GM21786 (cell line): ENCODE data around the gene ABR.

Source experiments
- ATAC-seq: cut with Tn5 transposase; IDR thresholded peaks from one replicate; pipeline ENCODE4 v1.9.1; 2021; ENCODE audit not compliant: unreplicated experiment

ABR gene

DNA sequence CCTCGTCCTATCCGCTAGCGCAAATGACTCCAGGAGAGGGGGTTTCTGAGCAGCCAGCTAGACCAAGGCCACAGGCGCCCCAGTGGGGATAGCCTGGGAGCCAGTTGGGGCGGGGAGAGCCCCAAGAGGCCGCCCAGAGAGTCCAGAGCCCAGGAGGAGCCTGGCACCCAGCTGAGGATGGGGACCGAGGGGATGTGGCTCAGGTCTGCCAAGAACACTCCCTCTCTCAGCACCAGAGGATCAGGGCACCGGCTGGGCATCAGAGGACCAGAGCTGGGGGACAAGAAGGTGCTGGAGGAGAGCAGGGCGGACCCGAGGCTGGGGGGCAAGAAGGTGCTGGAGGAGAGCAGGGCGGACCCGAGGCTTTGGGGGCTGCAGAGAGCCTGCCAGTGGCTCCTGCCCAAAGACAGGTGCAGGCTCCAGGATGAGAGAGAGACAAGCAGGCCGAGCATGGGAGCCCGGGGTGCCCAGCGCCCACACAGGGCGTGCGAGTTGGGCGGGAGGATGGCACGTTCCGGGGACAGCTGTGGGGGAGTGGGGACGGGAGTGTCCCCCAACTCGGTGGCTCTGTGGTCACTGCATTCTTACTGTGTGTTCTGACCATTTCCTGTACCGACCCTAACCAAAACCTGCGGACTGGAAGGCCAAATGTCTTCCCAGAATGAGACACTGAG lies 143.5 kb downstream of the ABR start:
- ATAC-seq: no peak

DNA sequence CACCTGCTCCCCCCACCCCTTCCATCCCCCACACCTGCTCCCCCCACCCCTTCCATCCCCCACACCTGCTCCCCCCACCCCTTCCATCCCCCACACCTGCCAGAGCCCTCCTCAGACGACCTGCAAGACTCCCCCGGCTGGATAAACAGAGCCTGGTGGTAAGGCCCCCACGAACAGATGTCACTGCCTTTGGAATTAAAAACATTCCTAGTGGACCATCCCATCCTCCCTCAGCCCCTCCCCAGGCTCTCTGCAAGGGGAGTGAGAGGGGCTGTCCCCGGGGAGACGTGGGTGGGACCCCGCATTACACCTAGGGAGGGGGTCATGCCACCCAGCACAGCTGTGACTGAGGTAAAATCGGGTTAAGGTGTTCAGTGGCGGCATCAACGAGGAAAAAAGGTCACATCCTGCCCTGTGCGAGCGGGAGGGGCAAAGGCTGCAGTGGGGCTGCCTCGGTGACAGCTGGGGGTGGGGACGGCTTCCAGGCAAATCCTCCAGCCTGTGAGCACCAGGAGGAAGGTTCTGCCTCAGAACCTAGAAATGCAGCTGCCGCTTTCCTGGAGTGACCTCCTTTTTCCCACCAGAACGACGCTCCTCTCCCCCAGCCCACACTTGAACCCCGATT lies 144.1 kb downstream of the ABR start:
- no peak for ATAC-seq

DNA sequence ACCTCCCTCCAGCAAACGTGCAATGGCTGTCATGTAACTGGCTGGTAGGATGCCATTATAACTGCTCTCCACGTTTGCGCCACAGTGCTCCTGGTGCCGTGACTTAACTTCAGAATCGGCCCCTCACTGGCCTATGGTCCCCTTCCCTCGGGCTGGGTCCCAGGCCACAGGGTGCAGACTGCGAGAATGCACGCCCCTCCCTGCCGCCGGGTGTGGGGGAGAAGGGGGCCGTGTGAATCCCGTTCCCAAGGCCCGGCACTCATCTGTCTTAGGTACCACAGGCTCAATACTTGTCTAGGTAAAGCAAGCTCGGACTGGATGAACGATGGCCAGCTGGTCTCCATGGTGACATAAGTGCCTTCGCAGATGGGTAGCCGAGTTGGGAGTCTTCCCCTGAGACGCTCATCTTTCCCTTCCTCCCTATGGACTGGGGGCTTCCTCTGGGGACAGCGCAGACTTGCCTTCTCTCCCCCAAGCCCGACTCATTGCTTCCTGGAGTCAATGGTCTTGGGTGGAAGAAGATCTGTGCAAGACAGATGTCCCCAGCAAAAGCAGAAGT lies 145.1 kb downstream of the ABR start:
- ATAC-seq: no peak

DNA sequence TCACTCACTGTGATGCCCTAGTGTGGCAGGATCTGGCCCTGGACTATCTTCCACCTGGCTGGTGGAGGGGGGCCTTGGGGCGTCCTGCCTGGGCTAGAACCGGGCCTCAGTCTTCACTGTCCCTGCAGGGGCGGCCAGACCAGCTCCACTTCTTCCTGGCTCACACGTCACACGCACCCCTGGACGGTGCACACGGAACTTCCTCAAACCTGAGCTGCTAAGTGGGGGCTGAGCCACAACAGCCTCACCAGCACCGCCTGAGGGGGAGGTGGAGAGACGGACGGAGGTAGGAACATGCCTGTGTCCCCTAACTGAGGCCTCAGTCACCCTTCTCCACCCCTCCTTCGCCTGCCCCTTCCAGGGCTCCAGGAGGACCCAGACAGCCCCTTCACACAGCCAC lies 146.3 kb downstream of the ABR start:
- ATAC-seq: no peak

DNA sequence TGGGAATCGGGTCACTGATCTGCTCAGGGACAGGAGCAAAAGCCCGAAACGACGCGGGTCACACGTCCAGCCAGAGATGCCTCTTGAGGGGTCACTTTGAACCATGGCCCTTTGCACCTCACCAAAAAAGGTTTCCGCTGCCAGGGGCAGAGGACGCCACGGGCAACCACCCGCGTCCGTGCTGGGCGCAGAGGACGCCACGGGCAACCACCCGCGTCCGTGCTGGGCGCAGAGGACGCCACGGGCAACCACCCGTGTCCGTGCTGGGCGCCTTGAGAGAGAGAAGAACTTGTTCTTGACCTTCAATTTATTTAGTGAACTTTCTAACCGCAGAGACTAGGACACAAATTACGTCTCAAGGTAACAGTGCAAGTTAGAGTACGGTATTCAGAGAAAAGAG lies 147.4 kb downstream of the ABR start:
- no peak for ATAC-seq

GRCh38 chr17:1031711-1032110 lies 148.1 kb downstream of the ABR start:
- no peak for ATAC-seq

GRCh38 chr17:1030684-1031532 lies 148.9 kb downstream of the ABR start:
- ATAC-seq: no peak

GRCh38 chr17:1029922-1030644 lies 149.7 kb downstream of the ABR start:
- no peak for ATAC-seq

- ATAC-seq: no peak
These were observed 150.4 kb downstream of the ABR start for GRCh38 chr17:1029196-1029921.

- no peak for ATAC-seq
These were observed 152.7 kb downstream of the ABR start for GRCh38 chr17:1027044-1027443.

GRCh38 chr17:1026599-1026975 lies 153.2 kb downstream of the ABR start:
- no peak for ATAC-seq

- no peak for ATAC-seq
These were observed 153.8 kb downstream of the ABR start for GRCh38 chr17:1025733-1026598.

- no peak for ATAC-seq
These were observed 155.7 kb downstream of the ABR start for GRCh38 chr17:1024076-1024475.

DNA sequence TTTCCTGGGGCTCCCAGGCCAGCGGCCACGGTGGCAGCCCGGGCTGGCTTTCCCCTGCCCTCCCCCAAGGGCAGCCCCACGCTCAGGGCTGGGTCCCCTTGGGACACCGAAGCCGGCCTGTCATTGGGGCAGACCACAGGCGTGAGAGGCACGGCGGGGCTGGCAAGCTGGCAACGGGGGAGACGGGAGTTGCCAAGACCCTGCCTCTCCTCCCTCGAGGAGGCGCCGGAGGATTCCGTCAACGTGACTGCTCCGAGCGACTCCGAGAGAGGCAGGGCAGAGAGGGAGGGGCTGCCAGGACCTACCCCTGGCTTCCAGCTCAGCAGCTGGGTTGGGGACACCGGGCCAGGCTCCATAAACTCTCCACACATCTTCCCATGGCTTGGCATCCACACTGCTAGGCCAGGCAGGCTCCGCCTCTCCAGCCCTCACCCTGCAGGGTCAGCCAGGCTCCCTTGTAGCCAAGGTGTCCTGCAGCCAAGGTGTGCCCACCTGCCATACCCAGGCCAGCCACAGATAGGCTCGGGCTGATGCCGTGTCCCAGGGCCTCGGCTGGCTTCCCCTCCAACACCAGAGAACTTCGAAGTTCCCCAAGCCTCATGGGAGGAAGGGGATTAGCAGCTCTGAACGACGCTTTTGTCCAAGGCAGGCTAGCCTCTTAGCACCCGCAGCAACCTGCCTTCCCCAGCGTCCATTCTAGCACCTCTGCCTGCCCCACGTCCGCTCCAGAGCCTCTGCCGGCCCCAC lies 157.3 kb downstream of the ABR start:
- ATAC-seq: no peak

- ATAC-seq: no peak
These were observed 158.6 kb downstream of the ABR start for GRCh38 chr17:1021147-1021546.

GRCh38 chr17:1019451-1019850 lies 160.3 kb downstream of the ABR start:
- no peak for ATAC-seq

DNA sequence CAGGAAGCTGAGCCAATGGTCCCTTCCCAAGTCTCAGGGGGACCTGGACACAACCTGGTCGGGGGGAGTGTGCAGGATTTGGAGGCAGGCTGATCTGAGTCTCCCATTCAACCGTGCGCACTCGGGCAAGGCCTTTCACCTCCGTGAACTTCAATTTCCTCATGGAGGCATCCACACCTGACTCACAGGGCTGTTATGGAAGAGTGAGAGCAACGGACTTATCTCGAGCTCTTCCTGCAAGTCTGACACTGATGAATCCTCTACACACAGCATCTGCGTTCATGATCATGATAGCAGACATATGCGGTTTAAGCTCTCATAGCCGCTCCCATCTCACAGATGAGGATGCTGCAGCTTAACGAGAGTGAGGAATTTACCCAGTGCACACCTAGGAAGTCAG lies 161.2 kb downstream of the ABR start:
- no peak for ATAC-seq

GRCh38 chr17:1013729-1014090 lies 166.1 kb downstream of the ABR start:
- no peak for ATAC-seq
